GM12875 (cell line): Measurements from ENCODE around the gene C19orf53.

Experiments used
- H3K4me3 ChIP-seq: one replicate; pipeline ENCODE4 v1.5.1; 2011; ENCODE audit warnings: low read depth, low read length, control low read depth
- TF ChIP-seq, protein P1 (sequence below): IDR thresholded peaks from 2 replicates; pipeline ENCODE4 v1.5.1; 2011; ENCODE audit warnings: low read depth, mild to moderate bottlenecking, control low read depth, inconsistent platforms, low read length, moderate library complexity, borderline replicate concordance; ENCODE audit not compliant: insufficient read depth

The C19orf53 gene

DNA sequence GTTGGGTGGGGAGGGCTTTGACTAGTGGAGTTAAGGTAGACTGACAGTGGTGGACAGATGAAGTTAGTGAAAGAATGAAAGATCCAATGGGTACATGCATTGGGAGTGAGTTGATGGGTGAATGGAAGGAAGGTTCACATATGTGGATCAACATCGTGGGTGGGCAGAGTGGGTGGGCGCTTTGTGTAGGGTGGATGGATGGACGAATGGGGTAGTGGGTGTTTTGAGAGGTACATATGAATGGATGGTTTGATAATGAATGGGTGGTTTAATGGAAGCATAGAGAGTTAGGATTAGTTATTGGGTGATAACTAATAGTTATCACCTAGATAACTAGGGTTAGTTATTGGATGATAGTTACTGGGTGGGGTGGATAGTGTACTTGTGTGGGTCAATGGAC lies 32.5 kb downstream of the C19orf53 start:
- TF ChIP-seq, protein P1, sequence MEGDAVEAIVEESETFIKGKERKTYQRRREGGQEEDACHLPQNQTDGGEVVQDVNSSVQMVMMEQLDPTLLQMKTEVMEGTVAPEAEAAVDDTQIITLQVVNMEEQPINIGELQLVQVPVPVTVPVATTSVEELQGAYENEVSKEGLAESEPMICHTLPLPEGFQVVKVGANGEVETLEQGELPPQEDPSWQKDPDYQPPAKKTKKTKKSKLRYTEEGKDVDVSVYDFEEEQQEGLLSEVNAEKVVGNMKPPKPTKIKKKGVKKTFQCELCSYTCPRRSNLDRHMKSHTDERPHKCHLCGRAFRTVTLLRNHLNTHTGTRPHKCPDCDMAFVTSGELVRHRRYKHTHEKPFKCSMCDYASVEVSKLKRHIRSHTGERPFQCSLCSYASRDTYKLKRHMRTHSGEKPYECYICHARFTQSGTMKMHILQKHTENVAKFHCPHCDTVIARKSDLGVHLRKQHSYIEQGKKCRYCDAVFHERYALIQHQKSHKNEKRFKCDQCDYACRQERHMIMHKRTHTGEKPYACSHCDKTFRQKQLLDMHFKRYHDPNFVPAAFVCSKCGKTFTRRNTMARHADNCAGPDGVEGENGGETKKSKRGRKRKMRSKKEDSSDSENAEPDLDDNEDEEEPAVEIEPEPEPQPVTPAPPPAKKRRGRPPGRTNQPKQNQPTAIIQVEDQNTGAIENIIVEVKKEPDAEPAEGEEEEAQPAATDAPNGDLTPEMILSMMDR = no peak
- no peak overlapping the region for H3K4me3 ChIP-seq

DNA sequence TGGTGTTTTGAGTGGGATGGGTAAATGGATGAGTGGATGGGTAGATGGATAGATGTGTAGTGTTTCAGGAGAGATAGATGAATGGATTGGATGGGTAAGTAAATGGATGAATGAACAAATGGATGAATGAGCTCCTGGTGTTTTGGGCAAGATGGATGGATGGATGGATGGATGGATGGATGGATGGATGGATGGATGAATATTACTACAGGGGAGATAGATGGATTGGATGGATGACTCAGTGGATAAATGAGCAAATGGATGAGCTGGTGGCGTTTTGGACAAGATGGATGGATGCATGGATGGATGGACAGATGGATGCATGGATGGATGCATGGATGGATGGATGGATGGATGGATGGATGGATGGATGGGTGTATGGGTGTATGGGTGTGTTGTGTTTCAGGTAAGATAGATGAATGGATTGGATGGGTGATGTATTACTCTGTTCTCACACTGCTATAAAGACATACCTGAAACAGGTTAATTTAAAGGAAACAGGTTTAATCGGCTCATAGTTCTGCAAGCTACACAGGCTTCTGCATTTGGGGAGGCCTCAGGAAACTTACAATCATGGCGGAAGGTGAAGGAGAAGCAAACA lies 33.3 kb downstream of the C19orf53 start:
- TF ChIP-seq, protein P1 = no peak
- H3K4me3 ChIP-seq = no peak overlapping the region

DNA sequence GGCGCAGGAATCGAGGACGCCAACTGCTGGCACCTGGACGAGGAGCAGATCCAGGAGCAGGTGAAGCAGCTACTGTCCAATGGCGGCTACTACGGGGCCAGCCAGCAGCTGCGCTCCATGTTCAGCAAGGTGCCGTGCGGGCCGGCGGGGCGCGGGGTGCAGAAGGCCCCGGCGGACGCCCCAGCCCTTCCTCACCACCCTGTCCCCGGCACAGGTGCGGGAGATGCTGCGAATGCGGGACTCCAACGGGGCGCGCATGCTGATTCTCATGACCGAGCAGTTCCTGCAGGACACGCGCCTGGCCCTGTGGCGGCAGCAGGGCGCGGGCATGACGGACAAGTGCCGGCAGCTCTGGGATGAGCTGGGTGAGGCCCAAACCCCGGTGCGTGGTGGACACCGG lies 34.6 kb downstream of the C19orf53 start:
- H3K4me3 ChIP-seq = no peak overlapping the region
- TF ChIP-seq, protein P1 = no peak

- TF ChIP-seq, protein P1 = no peak
- no peak overlapping the region for H3K4me3 ChIP-seq
Measured at GRCh38 chr19:13812544-13812943, 38.3 kb downstream of the C19orf53 start.

DNA sequence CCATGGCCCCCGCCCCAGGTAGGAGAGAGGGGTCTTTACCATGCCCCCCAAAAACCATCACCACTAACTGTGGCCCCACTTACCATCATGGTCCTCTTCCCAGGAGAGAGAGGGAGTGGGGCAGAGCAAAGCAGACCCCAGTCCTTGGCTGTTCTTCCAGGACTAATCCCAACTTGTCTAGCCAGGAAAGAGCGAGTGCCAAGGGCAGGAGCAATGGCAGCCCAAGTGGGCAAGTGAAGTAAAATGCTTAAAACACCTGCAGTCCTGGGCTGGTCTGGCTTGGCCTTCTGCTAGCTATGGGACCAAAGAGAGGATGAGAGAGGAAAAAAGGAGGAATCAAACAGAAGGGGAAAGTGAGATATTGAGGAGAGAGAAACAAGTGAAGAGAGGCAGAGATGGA lies 38.9 kb downstream of the C19orf53 start:
- TF ChIP-seq, protein P1 = no peak
- H3K4me3 ChIP-seq = no peak overlapping the region

GRCh38 chr19:13814550-13814949 lies 40.3 kb downstream of the C19orf53 start:
- TF ChIP-seq, protein P1 = no peak

GRCh38 chr19:13817018-13817614 lies 42.9 kb downstream of the C19orf53 start:
- no peak overlapping the region for H3K4me3 ChIP-seq
- TF ChIP-seq, protein P1 = no peak

More at GRCh38 chr19:13814550-13814949, 40.3 kb downstream of the C19orf53 start:
- H3K4me3 ChIP-seq = no peak overlapping the region
